ENCODE measurements around the gene RASGRF2.

Gene RASGRF2

GRCh38 chr5:80960531-80961375, 590 bp downstream of the RASGRF2 start:
- TF ChIP-seq CTCF (IDR thresholded peaks at IDR 0.05; ENCODE audit: insufficient read depth, low read length), result no peak
- no peak for TF ChIP-seq POLR2AphosphoS5 (IDR thresholded peaks at IDR 0.05; ENCODE audit: low read depth)
- no peak for TF ChIP-seq SPI1 (IDR thresholded peaks at IDR 0.05; ENCODE audit: borderline replicate concordance, low read depth)
- TF ChIP-seq GABPA (IDR thresholded peaks at IDR 0.05; ENCODE audit: low read depth), result no peak
- TF ChIP-seq REST (IDR thresholded peaks at IDR 0.05; ENCODE audit: insufficient replicate concordance, low read depth), result no peak
- Histone ChIP-seq H3K27me3 (ENCODE audit: insufficient read depth, poor library complexity, severe bottlenecking) (peaks cover 8% of the 10 kb centered on the region), H3K4me3 (replicated peaks; ENCODE audit: insufficient read depth, low read length) (no peak overlapping the region), H3K27ac (replicated peaks) (no peak overlapping the region)
- DNase-seq (ENCODE audit: low read depth in 1 of 2, low spot score in 1 of 2), result no peak

- Histone ChIP-seq H3K27me3 (ENCODE audit: insufficient read depth, poor library complexity, severe bottlenecking) (peaks cover 8% of the 10 kb centered on the region), H3K27ac (replicated peaks) (no peak overlapping the region), H3K4me3 (replicated peaks; ENCODE audit: insufficient read depth, low read length) (no peak overlapping the region)
- no peak for TF ChIP-seq REST (IDR thresholded peaks at IDR 0.05; ENCODE audit: insufficient replicate concordance, low read depth)
- no peak for TF ChIP-seq SPI1 (IDR thresholded peaks at IDR 0.05; ENCODE audit: borderline replicate concordance, low read depth)
- TF ChIP-seq GABPA (IDR thresholded peaks at IDR 0.05; ENCODE audit: low read depth), result no peak
- no peak for TF ChIP-seq POLR2AphosphoS5 (IDR thresholded peaks at IDR 0.05; ENCODE audit: low read depth)
- TF ChIP-seq CTCF (IDR thresholded peaks at IDR 0.05; ENCODE audit: insufficient read depth, low read length), result no peak
- no peak for DNase-seq (ENCODE audit: low read depth in 1 of 2, low spot score in 1 of 2)
These were observed 1.5 kb downstream of the RASGRF2 start for GRCh38 chr5:80961376-80962281.

- Histone ChIP-seq H3K4me3 (replicated peaks; ENCODE audit: insufficient read depth, low read length) (no peak overlapping the region), H3K27me3 (ENCODE audit: insufficient read depth, poor library complexity, severe bottlenecking) (peaks cover 8% of the 10 kb centered on the region), H3K27ac (replicated peaks) (no peak overlapping the region)
- TF ChIP-seq REST (IDR thresholded peaks at IDR 0.05; ENCODE audit: insufficient replicate concordance, low read depth), result no peak
- TF ChIP-seq POLR2AphosphoS5 (IDR thresholded peaks at IDR 0.05; ENCODE audit: low read depth), result no peak
- DNase-seq (ENCODE audit: low read depth in 1 of 2, low spot score in 1 of 2), result no peak
These were observed 2.7 kb downstream of the RASGRF2 start for GRCh38 chr5:80962630-80963520.
